Smooth muscle cell (in vitro differentiated cells): ENCODE data around the gene CCDC198. TPM values are rescaled to one million over a fixed set of nuclear protein-coding genes. Genes with fewer than 3 reads are reported as not detected.

Experiments used
- DNase-seq: peaks from one replicate; lab custom pipeline; 2025; ENCODE audit not compliant: unreplicated experiment; lab: John Stamatoyannopoulos, UW
- H2AFZ ChIP-seq: fragments of 200-600 bp; sonication (generic); 2 replicates; pipeline ENCODE4 v1.6.0; 2016; ENCODE audit warnings: antibody characterized with exemption, low read depth, mild to moderate bottlenecking
- H3F3A ChIP-seq: fragments of 200-600 bp; sonication (generic); 2 replicates; pipeline ENCODE4 v1.6.0; 2017; ENCODE audit warnings: antibody characterized with exemption, low read depth
- H3K27ac ChIP-seq: fragments of 200-600 bp; sonication (generic); 2 replicates; pipeline ENCODE4 v1.5.1; 2016; ENCODE audit warnings: low read depth, mild to moderate bottlenecking
- H3K27me3 ChIP-seq: fragments of 200-600 bp; sonication (generic); 2 replicates; pipeline ENCODE4 v1.6.1; 2016; ENCODE audit warnings: low read depth, mild to moderate bottlenecking
- H3K36me3 ChIP-seq: fragments of 200-600 bp; sonication (generic); 2 replicates; pipeline ENCODE4 v1.5.1; 2016; ENCODE audit warnings: low read depth
- H3K4me1 ChIP-seq: fragments of 200-600 bp; sonication (generic); 2 replicates; pipeline ENCODE4 v1.5.1; 2016; ENCODE audit warnings: low read depth
- H3K4me2 ChIP-seq: fragments of 200-600 bp; sonication (generic); 2 replicates; pipeline ENCODE4 v1.6.0; 2016; ENCODE audit warnings: mild to moderate bottlenecking
- H3K4me3 ChIP-seq: fragments of 200-600 bp; sonication (generic); 2 replicates; pipeline ENCODE4 v1.5.1; 2016; ENCODE audit warnings: mild to moderate bottlenecking
- H3K79me2 ChIP-seq: fragments of 200-600 bp; sonication (generic); 2 replicates; pipeline ENCODE4 v1.6.0; 2016; ENCODE audit warnings: low read depth, mild to moderate bottlenecking
- H3K9ac ChIP-seq: fragments of 200-600 bp; sonication (generic); 2 replicates; pipeline ENCODE4 v1.6.0; 2016; ENCODE audit warnings: low read depth
- H3K9me3 ChIP-seq: fragments of 200-600 bp; sonication (generic); replicated peaks from 2 replicates; pipeline ENCODE4 v1.5.1; 2016; ENCODE audit warnings: low read depth
- H4K20me1 ChIP-seq: fragments of 200-600 bp; sonication (generic); 2 replicates; pipeline ENCODE4 v1.6.0; 2016; ENCODE audit warnings: low read depth
- WGBS: methylation state at CpG from one replicate; pipeline ENCODE4 v1.1.7; 2016; ENCODE audit warnings: low lambda C conversion rate; 5-methylcytosine and 5-hydroxymethylcytosine counted together
- polyA plus RNA-seq: library from polyadenylated mRNA; unstranded; fragments of >200 nt; fragmentation: Nextera tagmentation; extraction: Ambion mirVana; gene quantifications from 2 replicates; pipeline ENCODE4 v1.2.1, GENCODE V29; 2016
- total RNA-seq: library from RNA; depleted of rRNA; stranded (reverse); fragments of >200 nt; gene quantifications from 2 replicates; pipeline ENCODE4 v1.2.3, GENCODE V29; 2014
- TF ChIP-seq, protein P1 (sequence below): fragments of 200-600 bp; sonication (generic); IDR thresholded peaks from 2 replicates; pipeline ENCODE4 v1.5.1; 2017; ENCODE audit warnings: borderline replicate concordance, mild to moderate bottlenecking, antibody characterized with exemption; ENCODE audit not compliant: insufficient read depth, poor library complexity, severe bottlenecking

CCDC198 gene
- total and polyA plus RNA-seq, 2 experiments from 2014 or later: not detected

GRCh38 chr14:57501039-57501557 is 7.4 kb upstream of the CCDC198 start:
- Histone ChIP-seq H3K4me3 (no peak overlapping the region), H4K20me1 (no peaks in the 10 kb centered on the region), H3K36me3 (no peaks in the 10 kb centered on the region), H3K79me2 (no peaks in the 10 kb centered on the region), H3K4me2 (no peak overlapping the region), H3K4me1 (no peaks in the 10 kb centered on the region), H3K27me3 (peaks cover 13% of the 10 kb centered on the region), H3K27ac (no peak overlapping the region), H3K9ac (no peak overlapping the region), H3F3A (no peaks in the 10 kb centered on the region), H3K9me3 (no peaks in the 10 kb centered on the region), H2AFZ (no peak overlapping the region)
- WGBS: 46% methylated on average over 2 of the region's 2 CpGs
- DNase-seq: no peak
- TF ChIP-seq, protein P1, sequence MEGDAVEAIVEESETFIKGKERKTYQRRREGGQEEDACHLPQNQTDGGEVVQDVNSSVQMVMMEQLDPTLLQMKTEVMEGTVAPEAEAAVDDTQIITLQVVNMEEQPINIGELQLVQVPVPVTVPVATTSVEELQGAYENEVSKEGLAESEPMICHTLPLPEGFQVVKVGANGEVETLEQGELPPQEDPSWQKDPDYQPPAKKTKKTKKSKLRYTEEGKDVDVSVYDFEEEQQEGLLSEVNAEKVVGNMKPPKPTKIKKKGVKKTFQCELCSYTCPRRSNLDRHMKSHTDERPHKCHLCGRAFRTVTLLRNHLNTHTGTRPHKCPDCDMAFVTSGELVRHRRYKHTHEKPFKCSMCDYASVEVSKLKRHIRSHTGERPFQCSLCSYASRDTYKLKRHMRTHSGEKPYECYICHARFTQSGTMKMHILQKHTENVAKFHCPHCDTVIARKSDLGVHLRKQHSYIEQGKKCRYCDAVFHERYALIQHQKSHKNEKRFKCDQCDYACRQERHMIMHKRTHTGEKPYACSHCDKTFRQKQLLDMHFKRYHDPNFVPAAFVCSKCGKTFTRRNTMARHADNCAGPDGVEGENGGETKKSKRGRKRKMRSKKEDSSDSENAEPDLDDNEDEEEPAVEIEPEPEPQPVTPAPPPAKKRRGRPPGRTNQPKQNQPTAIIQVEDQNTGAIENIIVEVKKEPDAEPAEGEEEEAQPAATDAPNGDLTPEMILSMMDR: no peak

DNA sequence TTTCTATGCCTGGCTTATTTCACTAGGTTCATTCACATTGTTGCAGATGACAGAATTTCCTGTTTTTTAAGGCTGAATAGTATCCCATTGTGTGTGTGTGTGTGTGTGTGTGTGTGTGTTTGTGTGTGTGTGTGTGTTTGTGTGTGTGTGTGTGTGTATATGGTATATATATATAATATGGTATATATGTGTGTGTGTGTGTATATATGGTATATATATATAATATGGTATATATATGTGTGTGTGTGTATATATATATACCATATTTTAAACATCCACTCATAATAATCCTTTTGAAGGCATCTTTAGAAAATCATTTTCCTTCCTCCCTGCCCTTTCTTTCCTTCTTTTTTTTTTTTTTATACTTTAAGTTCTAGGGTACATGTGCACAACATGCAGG is 5.0 kb upstream of the CCDC198 start:
- Histone ChIP-seq H3F3A (no peaks in the 10 kb centered on the region), H3K9me3 (no peaks in the 10 kb centered on the region), H3K4me2 (no peak overlapping the region), H3K4me3 (no peak overlapping the region), H4K20me1 (no peaks in the 10 kb centered on the region), H3K79me2 (no peaks in the 10 kb centered on the region), H2AFZ (no peak overlapping the region), H3K27me3 (peaks cover 13% of the 10 kb centered on the region), H3K27ac (no peak overlapping the region), H3K9ac (no peak overlapping the region), H3K36me3 (no peaks in the 10 kb centered on the region), H3K4me1 (no peaks in the 10 kb centered on the region)
- TF ChIP-seq, protein P1: no peak
- no peak for DNase-seq

- 95% methylated on average over 4 of the region's 4 CpGs for WGBS
- H3K27ac ChIP-seq: no peak overlapping the region
- H4K20me1 ChIP-seq: no peaks in the 10 kb centered on the region
- no peaks in the 10 kb centered on the region for H3K36me3 ChIP-seq
- H3K79me2 ChIP-seq: no peaks in the 10 kb centered on the region
- H3K4me2 ChIP-seq: no peak overlapping the region
- TF ChIP-seq, protein P1: no peak
- H3K4me1 ChIP-seq: no peaks in the 10 kb centered on the region
- peaks cover 13% of the 10 kb centered on the region for H3K27me3 ChIP-seq
- no peaks in the 10 kb centered on the region for H3K9me3 ChIP-seq
- no peaks in the 10 kb centered on the region for H3F3A ChIP-seq
- H3K9ac ChIP-seq: no peak overlapping the region
- H2AFZ ChIP-seq: no peak overlapping the region
- no peak for DNase-seq
- no peak overlapping the region for H3K4me3 ChIP-seq
Observed at GRCh38 chr14:57498035-57498434, 4.4 kb upstream of the CCDC198 start.

DNA sequence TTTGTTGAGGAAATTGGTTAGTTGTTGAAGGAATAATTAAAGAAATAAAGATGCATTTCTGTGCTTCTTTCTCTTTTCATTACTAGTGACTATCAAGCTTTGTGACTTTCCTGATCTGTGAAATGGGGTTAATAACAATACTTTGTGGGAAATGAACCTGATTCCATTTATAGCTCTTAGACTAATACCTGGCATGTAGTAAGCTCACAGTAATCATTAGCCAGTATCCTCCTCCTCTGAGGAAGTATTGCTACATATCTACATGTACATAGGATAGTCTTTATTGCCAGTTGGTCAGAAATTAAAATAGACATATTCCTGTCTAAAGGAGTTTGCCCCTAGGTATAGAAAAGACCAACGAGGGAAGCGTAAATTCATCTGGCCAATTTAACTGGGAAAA is 1.8 kb upstream of the CCDC198 start:
- DNase-seq: no peak
- no peaks in the 10 kb centered on the region for H3K9me3 ChIP-seq

More for the DNA sequence above, 1.8 kb upstream of the CCDC198 start:
- no peaks in the 10 kb centered on the region for H3K79me2 ChIP-seq
- no peak overlapping the region for H3K27ac ChIP-seq
- no peaks in the 10 kb centered on the region for H3K36me3 ChIP-seq
- no peak overlapping the region for H3K9ac ChIP-seq
- H3K27me3 ChIP-seq: peaks cover 13% of the 10 kb centered on the region
- H3F3A ChIP-seq: no peaks in the 10 kb centered on the region
- no peak overlapping the region for H3K4me3 ChIP-seq
- TF ChIP-seq, protein P1: no peak
- H3K4me2 ChIP-seq: no peak overlapping the region
- WGBS: 90% methylated on average over 2 of the region's 2 CpGs
- no peaks in the 10 kb centered on the region for H4K20me1 ChIP-seq
- H3K4me1 ChIP-seq: no peaks in the 10 kb centered on the region
- H2AFZ ChIP-seq: no peak overlapping the region
